ENCODE results near the gene ZSCAN32. TPM values are rescaled to one million over a fixed set of nuclear protein-coding genes. Genes with fewer than 3 reads are reported as not detected.
A peak's percentile ranks its signal among the peaks of the same experiment; 100 is the strongest.

Gene ZSCAN32
- 6.8 TPM for total RNA-seq

GRCh38 chr16:3400779-3401688 is at the start of gene ZSCAN32, which contains the start of gene ZNF174:
Gene ZSCAN32, minus strand, starts transcription at chr16:3401004. Its CDS starts 3,447 bp downstream, at chr16:3397557.
Gene ZNF174, plus strand, starts transcription at chr16:3401215. Its CDS starts 790 bp downstream, at chr16:3402005.
- Histone ChIP-seq H3K4me3 (ENCODE audit: low read length in 3 of 3) (peak within 1 kb of the TSS; percentile 90 to 96 (median 93)), H3K27ac (ENCODE audit: low read depth, low read length) (peak within 1 kb of the TSS; percentile 73), H3K9me3 (ENCODE audit: control insufficient read depth in 3 of 3, low read length in 3 of 3) (peaks cover 20 to 41% (median 28%) of the 10 kb centered on the region in 3 donors), H3K36me3 (ENCODE audit: control insufficient read depth in 3 of 3, insufficient read depth in 3 of 3, low read length in 3 of 3) (peaks cover 48 to 56% (median 51%) of the 10 kb centered on the region in 3 donors), H3K27me3 (ENCODE audit: control insufficient read depth in 3 of 3, insufficient read depth in 3 of 3, low read length in 3 of 3) (no peaks in the 10 kb centered on the region), H3K4me1 (ENCODE audit: control insufficient read depth in 3 of 3, insufficient read depth in 3 of 3, low read length in 3 of 3) (peaks cover 8 to 15% (median 11%) of the 10 kb centered on the region in 3 donors), H3K9ac (ENCODE audit: low read depth in 1 of 3, low read length in 3 of 3) (peak within 1 kb of the TSS; percentile 88 to 96 (median 94))

- peaks cover 0 to 4% (median 2%) of the 10 kb centered on the region in 3 donors for H3K9me3 ChIP-seq (ENCODE audit: control insufficient read depth in 3 of 3, low read length in 3 of 3)
- H3K27me3 ChIP-seq (ENCODE audit: control insufficient read depth in 3 of 3, insufficient read depth in 3 of 3, low read length in 3 of 3): no peaks in the 10 kb centered on the region
- peak overlapping the region; percentile 70 for H3K27ac ChIP-seq (ENCODE audit: low read depth, low read length)
- H3K36me3 ChIP-seq (ENCODE audit: control insufficient read depth in 3 of 3, insufficient read depth in 3 of 3, low read length in 3 of 3): peaks cover 5 to 14% (median 9%) of the 10 kb centered on the region in 3 donors
- H3K4me3 ChIP-seq (ENCODE audit: low read length in 3 of 3): peak overlapping the region; percentile 68 to 90 (median 89)
- peak overlapping the region; percentile 75 to 91 (median 81) for H3K9ac ChIP-seq (ENCODE audit: low read depth in 1 of 3, low read length in 3 of 3)
- H3K4me1 ChIP-seq (ENCODE audit: control insufficient read depth in 3 of 3, insufficient read depth in 3 of 3, low read length in 3 of 3): peaks cover 0 to 7% (median 3%) of the 10 kb centered on the region in 3 donors
These were observed 43.2 kb upstream of the ZSCAN32 start for GRCh38 chr16:3444032-3444388.

- peak within 1 kb of the TSS; percentile 77 to 90 (median 89) for H3K4me3 ChIP-seq (ENCODE audit: low read length in 3 of 3)
- H3K4me1 ChIP-seq (ENCODE audit: control insufficient read depth in 3 of 3, insufficient read depth in 3 of 3, low read length in 3 of 3): peaks cover 0 to 7% (median 3%) of the 10 kb centered on the region in 3 donors
- peak within 1 kb of the TSS; percentile 76 to 91 (median 81) for H3K9ac ChIP-seq (ENCODE audit: low read depth in 1 of 3, low read length in 3 of 3)
- peak within 1 kb of the TSS; percentile 70 for H3K27ac ChIP-seq (ENCODE audit: low read depth, low read length)
- peaks cover 5 to 14% (median 6%) of the 10 kb centered on the region in 3 donors for H3K36me3 ChIP-seq (ENCODE audit: control insufficient read depth in 3 of 3, insufficient read depth in 3 of 3, low read length in 3 of 3)
- peaks cover 0 to 5% (median 4%) of the 10 kb centered on the region in 3 donors for H3K9me3 ChIP-seq (ENCODE audit: control insufficient read depth in 3 of 3, low read length in 3 of 3)
- H3K27me3 ChIP-seq (ENCODE audit: control insufficient read depth in 3 of 3, insufficient read depth in 3 of 3, low read length in 3 of 3): no peaks in the 10 kb centered on the region
These were observed 42.6 kb upstream of the ZSCAN32 start, which contains the start of the genes NAA60 and ZNF597 for GRCh38 chr16:3443108-3444031. Gene NAA60, plus strand, starts transcription at chr16:3443680. Its CDS starts 32,548 bp downstream, at chr16:3476228. Gene ZNF597, minus strand, starts transcription at chr16:3443504. Its CDS starts 351 bp downstream, at chr16:3443153.

GRCh38 chr16:3439637-3440036 is 38.8 kb upstream of the ZSCAN32 start:
- no peak overlapping the region for H3K9ac ChIP-seq (ENCODE audit: low read depth in 1 of 3, low read length in 3 of 3)
- H3K4me1 ChIP-seq (ENCODE audit: control insufficient read depth in 3 of 3, insufficient read depth in 3 of 3, low read length in 3 of 3): peaks cover 0 to 4% (median 3%) of the 10 kb centered on the region in 3 donors
- H3K4me3 ChIP-seq (ENCODE audit: low read length in 3 of 3): no peak overlapping the region
- H3K36me3 ChIP-seq (ENCODE audit: control insufficient read depth in 3 of 3, insufficient read depth in 3 of 3, low read length in 3 of 3): peaks cover 3 to 13% (median 10%) of the 10 kb centered on the region in 3 donors
- H3K27ac ChIP-seq (ENCODE audit: low read depth, low read length): no peak overlapping the region
- H3K9me3 ChIP-seq (ENCODE audit: control insufficient read depth in 3 of 3, low read length in 3 of 3): peaks cover 0 to 7% (median 4%) of the 10 kb centered on the region in 3 donors
- H3K27me3 ChIP-seq (ENCODE audit: control insufficient read depth in 3 of 3, insufficient read depth in 3 of 3, low read length in 3 of 3): no peaks in the 10 kb centered on the region

GRCh38 chr16:3434373-3434772 is 33.6 kb upstream of the ZSCAN32 start:
- Histone ChIP-seq H3K9ac (ENCODE audit: low read depth in 1 of 3, low read length in 3 of 3) (no peak overlapping the region), H3K27ac (ENCODE audit: low read depth, low read length) (no peak overlapping the region), H3K27me3 (ENCODE audit: control insufficient read depth in 3 of 3, insufficient read depth in 3 of 3, low read length in 3 of 3) (no peaks in the 10 kb centered on the region), H3K9me3 (ENCODE audit: control insufficient read depth in 3 of 3, low read length in 3 of 3) (peaks cover 0 to 13% (median 0%) of the 10 kb centered on the region in 3 donors), H3K36me3 (ENCODE audit: control insufficient read depth in 3 of 3, insufficient read depth in 3 of 3, low read length in 3 of 3) (peaks cover 5 to 17% (median 16%) of the 10 kb centered on the region in 3 donors), H3K4me1 (ENCODE audit: control insufficient read depth in 3 of 3, insufficient read depth in 3 of 3, low read length in 3 of 3) (no peaks in the 10 kb centered on the region), H3K4me3 (ENCODE audit: low read length in 3 of 3) (no peak overlapping the region)

GRCh38 chr16:3431779-3432219 is 31.0 kb upstream of the ZSCAN32 start:
- H3K36me3 ChIP-seq (ENCODE audit: control insufficient read depth in 3 of 3, insufficient read depth in 3 of 3, low read length in 3 of 3): peaks cover 4 to 16% (median 10%) of the 10 kb centered on the region in 3 donors

GRCh38 chr16:3413730-3414379 is 13.1 kb upstream of the ZSCAN32 start:
- Histone ChIP-seq H3K4me1 (ENCODE audit: control insufficient read depth in 3 of 3, insufficient read depth in 3 of 3, low read length in 3 of 3) (no peaks in the 10 kb centered on the region), H3K27me3 (ENCODE audit: control insufficient read depth in 3 of 3, insufficient read depth in 3 of 3, low read length in 3 of 3) (no peaks in the 10 kb centered on the region), H3K9me3 (ENCODE audit: control insufficient read depth in 3 of 3, low read length in 3 of 3) (peaks cover 23 to 40% (median 38%) of the 10 kb centered on the region in 3 donors), H3K36me3 (ENCODE audit: control insufficient read depth in 3 of 3, insufficient read depth in 3 of 3, low read length in 3 of 3) (peaks cover 11 to 12% (median 11%) of the 10 kb centered on the region in 3 donors), H3K4me3 (ENCODE audit: low read length in 3 of 3) (no peak overlapping the region), H3K9ac (ENCODE audit: low read depth in 1 of 3, low read length in 3 of 3) (no peak overlapping the region), H3K27ac (ENCODE audit: low read depth, low read length) (no peak overlapping the region)

More at GRCh38 chr16:3431779-3432219, 31.0 kb upstream of the ZSCAN32 start:
- Histone ChIP-seq H3K4me3 (ENCODE audit: low read length in 3 of 3) (peak overlapping the region; percentile 0 to 66 (median 47)), H3K9ac (ENCODE audit: low read depth in 1 of 3, low read length in 3 of 3) (no peak overlapping the region), H3K27ac (ENCODE audit: low read depth, low read length) (no peak overlapping the region), H3K9me3 (ENCODE audit: control insufficient read depth in 3 of 3, low read length in 3 of 3) (peaks cover 0 to 10% (median 0%) of the 10 kb centered on the region in 3 donors), H3K27me3 (ENCODE audit: control insufficient read depth in 3 of 3, insufficient read depth in 3 of 3, low read length in 3 of 3) (no peaks in the 10 kb centered on the region), H3K4me1 (ENCODE audit: control insufficient read depth in 3 of 3, insufficient read depth in 3 of 3, low read length in 3 of 3) (no peaks in the 10 kb centered on the region)

GRCh38 chr16:3408561-3409197 is 7.9 kb upstream of the ZSCAN32 start:
- Histone ChIP-seq H3K27me3 (ENCODE audit: control insufficient read depth in 3 of 3, insufficient read depth in 3 of 3, low read length in 3 of 3) (no peaks in the 10 kb centered on the region), H3K27ac (ENCODE audit: low read depth, low read length) (no peak overlapping the region), H3K9ac (ENCODE audit: low read depth in 1 of 3, low read length in 3 of 3) (no peak overlapping the region), H3K36me3 (ENCODE audit: control insufficient read depth in 3 of 3, insufficient read depth in 3 of 3, low read length in 3 of 3) (peaks cover 62% of the 10 kb centered on the region in 3 donors), H3K4me1 (ENCODE audit: control insufficient read depth in 3 of 3, insufficient read depth in 3 of 3, low read length in 3 of 3) (peaks cover 0 to under 1% (median 0%) of the 10 kb centered on the region in 3 donors), H3K4me3 (ENCODE audit: low read length in 3 of 3) (peak overlapping the region; percentile 6 to 69 (median 7)), H3K9me3 (ENCODE audit: control insufficient read depth in 3 of 3, low read length in 3 of 3) (peaks cover 52 to 74% (median 72%) of the 10 kb centered on the region in 3 donors)
